HL-60/S4 treated with phorbol 12-myristate 13-acetate at 8.2 ng/mL for 4 days and 3 days (cell line): ENCODE results near the gene CCDC167.
"Not testable (repeated sequence)": the region's sequence is repeated elsewhere in the genome, so short reads cannot be mapped to it uniquely, and the experiment has no call there.

Experiments
- in situ Hi-C: fragments of 300-500 bp; cut with MboI; formaldehyde crosslinking; loops from 2 replicates; pipeline ENCODE4 v1.15.0; 2022; ENCODE audit warnings: low sequenced_read_pairs

CCDC167 gene

DNA sequence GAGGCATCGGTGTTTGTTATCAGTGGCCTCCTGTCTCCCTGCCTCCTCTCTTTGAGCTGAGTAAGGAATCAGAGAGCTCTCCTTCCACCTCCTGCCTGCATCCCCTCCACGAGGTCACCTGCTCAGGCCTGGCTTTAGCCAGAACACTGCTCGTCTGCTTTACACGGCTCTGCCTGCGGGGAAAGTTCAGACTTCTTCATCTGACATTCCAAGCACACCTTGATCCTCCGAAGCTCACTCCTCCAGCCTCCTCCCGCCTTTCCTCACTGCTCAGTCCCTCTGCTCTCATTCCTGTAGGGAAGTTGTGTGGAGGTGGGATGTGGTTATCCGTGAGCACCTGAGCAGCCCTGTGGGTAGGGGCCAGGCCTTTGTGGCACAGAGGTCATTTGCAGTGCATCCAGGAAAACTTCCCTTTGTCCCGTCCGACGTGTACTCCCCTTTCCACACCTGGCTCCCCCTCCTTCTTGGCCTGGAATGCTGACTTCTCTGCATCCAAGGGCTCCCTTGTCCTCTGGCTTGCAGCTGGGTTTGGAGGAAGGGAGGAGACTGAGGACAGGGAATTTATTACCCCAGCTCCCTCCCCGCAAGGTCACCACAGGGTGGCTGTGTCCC is 12.8 kb upstream of the CCDC167 start:
- in situ Hi-C loops: no loop called here

DNA sequence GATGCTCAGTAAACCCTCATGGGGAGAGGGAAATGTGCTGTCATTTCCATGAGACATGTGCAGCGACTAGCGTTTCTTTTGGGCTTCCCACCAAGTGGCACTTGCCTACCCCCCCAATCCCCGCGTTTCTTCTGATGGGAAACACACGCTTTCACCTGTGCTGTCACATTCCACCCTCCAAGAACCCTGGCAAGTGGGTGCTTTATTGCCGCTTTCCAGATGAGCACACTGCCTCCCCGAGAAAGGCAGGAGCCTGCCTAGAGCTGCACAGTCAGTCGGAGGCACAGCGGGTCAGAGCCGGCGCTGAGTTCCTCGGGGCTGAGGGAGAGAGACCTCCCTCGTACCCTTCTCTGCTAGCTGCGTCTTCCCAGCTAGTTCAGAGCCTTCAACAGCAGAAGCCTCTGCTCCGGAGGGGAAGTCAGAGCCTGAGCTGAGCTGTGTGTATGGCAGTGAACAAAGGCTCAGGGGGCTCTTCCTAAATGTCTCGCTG is 12.3 kb upstream of the CCDC167 start:
- in situ Hi-C loops: no loop called here

DNA sequence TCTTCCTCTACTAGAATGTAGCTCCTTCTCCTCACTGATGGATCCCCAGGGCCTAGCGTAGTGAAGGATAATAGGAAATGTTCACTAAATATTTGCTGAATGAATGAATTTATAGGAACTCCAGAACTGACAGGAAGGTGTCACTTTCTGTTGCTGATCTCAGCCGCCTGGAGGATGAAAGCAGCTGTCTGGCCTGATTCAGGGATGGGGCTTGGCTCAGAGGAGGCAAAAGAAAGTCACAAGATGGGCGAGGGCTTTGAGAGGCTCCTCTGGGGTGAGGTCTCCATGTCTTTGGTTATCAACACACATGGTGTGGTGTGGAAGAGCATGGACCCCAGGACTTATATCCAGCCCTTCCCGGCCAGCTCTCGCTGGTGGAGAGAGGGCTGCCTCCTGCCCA is 11.5 kb upstream of the CCDC167 start:
- in situ Hi-C loops: no loop called here

DNA sequence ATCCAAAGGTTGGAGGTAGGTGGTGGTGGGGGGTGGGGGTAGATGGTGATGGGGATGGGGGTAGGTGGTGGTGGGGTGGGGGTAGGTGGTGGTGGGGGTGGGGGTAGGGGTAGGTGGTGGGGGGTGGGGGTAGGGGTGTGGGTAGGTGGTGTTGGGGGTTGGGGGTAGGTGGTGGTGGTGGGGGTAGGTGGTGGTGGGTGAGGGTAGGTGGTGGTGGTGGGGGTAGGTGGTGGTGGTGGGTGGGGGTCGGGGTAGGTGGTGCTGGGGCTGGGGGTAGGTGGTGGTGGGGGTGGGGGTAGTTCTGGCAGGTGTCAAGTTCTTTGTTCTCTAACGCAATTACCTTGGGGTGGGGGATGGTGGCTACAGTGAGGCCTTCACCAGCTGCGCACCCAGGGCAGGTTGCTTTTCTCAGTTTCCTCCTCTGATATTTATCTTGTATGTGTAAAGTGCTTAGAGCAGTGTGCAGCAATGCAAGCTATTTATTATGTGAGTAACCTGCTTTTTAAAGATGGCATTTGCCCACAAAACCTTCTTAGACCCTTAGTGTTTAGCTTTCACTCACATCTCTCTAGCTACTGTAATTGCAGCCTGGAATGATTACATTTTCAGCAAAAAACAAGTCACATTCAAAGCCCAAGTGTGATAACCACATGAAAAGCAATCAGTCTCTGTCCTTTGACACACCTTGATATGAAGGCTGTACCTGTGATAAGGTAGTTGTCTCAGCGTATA is 8.2 kb upstream of the CCDC167 start:
- in situ Hi-C loops: no loop called here

DNA sequence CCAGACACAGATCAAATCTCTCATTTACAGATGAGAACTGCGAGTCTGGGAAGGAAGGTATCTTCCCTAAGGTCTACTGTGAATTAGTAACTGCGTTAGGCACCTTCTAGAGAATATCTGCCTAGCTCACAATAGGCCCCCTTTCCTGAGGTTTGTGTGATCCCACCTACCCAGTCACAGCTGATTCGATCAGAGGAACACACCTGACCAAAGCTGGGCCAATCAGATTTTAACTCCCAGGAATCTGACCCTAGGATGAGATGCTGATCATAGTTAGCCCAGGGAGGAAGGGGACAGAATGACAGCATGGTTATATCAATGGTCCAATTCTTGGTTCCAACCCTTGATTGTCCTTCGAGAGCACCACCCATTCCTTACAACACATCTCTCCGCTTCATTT is 7.4 kb upstream of the CCDC167 start:
- in situ Hi-C loops: no loop called here

DNA sequence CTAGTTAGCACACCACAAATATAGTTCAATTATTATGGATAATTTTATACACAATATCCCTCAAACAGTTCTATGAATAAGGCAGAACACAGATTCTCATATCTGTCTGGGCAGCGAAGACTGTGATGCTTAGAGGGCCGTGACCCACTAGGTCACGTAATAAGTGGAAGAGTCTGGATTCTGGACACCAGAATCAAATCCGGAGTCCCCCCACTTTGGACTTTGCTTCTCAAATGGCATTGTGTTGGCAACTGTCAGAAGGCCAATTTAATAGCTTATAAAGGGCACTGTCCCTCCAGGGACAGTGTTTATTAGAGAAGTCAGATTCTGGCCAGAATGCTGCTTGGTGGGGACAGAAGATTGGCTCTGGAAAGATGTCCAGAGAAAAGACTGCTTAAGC is 6.8 kb upstream of the CCDC167 start:
- in situ Hi-C loops: no loop called here

DNA sequence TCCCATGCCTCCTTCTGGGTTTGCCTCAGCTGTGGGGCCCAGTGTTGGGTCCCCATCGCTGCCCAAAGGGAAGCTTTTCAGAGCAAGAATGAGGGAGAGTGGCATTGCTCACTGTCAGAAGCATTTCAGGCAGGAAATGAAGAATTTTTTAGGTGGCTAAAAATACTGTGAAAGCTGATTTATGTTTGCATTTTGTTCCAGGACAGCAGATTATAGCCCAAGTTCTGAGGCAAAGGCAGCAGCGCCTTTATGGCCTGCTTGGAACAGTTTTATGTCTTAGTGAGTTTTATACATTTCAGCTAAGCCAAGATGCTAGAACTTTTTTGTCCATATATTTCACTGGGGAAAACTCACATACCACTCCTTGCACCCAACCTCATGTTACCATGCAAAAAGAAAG is 4.3 kb upstream of the CCDC167 start:
- in situ Hi-C loops: no loop called here

DNA sequence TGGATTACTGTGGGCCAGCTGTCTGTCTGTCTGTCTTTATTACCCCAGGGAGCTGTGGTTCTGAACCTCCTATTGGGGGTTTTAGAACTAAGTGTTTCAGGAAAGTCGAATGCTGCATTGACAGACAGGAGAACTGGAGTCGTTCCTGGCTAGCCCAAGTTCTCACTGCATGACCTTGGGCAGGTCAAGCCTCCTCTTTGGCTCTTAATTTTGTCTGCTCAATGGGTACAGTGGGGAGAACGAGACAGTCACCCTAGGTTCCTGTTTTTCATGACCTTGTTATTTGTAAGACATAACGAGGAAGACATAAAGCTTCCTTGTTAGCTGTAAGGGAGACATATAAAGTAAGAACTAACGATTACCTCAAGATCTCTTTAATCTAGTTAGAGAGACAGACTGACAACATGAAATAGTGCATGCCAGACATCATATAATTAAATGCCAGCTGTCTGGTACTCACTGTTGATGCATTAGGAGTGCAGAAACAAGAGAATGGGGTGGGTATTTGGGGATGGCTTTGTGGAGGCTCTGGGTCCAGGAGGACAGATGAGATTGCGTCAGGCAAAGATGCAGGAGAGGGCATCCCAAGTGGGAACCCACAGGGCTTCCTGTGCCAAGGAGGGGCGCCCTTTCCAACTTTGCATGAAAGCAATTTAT is 3.7 kb upstream of the CCDC167 start:
- in situ Hi-C loops: no loop called here

DNA sequence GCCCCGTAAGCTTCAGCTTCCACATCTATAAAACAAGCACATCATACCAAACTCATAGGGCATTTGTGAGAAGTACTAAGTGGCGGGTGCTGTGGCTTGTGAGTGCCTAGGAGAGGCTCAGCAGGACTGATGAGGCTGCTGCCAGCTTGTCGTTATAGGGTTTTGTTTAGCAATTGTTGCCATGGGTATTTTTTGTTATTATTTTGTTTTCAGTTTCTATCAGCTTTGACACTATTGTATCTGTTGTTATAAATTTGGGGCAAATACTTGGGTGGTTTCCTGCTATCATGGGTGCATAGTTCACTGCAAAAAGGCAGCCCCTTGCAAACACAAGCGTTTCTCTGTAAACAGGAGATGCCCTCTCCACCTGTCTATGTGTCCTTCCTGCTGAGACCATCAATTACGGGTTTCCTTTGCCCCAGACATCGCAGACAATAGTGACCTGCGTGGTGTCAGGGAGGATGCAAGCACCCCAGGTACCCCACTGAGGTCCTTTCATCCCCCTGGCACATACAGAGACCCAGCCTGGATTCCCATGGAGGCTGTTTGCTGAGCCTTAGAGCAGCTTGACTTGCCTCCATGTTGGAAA is 3.1 kb upstream of the CCDC167 start:
- in situ Hi-C loops: no loop called here

DNA sequence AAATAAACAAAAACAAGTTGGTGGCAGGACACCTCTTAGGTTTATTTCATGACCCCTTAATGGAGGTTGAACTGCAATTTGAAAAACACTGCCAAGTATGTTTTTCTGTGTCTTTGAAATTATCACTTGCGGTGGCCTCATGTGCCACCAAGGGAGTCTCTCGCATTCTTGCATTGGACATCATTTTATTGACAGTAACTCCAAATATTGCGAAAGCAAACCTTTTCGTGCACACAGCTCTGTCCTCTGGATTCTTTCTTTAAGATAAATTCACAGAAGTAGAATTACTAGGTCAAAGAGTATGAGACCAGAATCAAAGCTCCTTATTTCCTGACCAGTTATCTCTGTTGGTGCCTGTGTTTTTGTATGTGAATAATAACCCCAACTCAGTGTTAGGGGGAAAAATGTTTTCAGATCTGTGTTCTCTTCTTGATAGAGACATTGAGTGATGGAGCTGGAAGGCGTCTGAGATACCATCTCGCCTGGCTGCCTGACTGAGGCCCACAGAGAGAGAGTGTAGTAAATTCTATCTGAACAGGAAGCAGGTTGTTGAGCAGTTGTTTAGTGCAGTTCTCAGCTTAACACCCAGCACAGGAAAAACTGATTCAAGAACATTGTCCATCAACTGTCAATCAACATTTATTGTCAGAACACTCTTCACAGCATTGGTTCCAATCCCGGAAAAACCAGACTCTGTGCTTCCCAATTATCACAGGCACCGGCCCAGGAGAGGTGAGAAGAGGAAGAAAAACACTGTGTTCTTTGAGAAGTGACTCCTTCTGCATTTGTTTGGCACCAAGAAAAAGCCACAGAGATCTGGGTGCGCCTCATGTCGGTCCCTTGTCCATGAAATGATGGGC is 2.2 kb upstream of the CCDC167 start:
- in situ Hi-C loops: no loop called here

DNA sequence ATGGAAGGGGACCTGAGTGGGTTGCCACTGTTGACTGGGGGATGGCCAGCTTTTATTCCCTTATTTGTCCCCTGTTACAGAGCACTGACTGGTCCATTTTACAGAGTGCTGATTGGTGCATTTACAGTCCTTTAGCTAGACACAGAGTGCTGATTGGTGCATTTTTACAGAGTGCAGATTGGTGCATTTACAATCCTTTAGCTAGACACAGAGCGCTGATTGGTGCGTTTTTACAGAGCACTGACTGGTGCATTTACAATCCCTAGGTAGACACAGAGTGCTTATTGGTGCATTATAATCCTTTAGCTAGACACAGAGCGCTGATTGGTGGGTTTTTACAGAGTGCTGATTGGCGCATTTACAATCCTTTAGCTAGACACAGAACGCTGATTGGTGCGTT is 1.2 kb upstream of the CCDC167 start:
- in situ Hi-C loops: not testable (repeated sequence)

DNA sequence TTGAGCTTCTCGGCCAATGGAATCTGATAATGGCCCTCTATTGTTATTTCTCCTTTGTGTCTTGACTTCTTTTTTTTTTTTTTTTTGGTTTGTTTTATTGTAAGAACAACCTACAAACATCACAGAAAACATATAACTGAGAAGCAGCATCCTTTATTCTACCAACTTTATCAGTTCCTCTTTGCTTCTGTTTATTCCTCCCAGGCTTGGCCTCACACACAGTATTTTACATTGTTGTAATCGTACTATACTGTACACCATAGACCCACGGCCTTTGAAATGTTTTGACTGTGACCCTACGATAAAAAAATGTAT is 558 bp upstream of the CCDC167 start:
- in situ Hi-C loops: no loop called here

DNA sequence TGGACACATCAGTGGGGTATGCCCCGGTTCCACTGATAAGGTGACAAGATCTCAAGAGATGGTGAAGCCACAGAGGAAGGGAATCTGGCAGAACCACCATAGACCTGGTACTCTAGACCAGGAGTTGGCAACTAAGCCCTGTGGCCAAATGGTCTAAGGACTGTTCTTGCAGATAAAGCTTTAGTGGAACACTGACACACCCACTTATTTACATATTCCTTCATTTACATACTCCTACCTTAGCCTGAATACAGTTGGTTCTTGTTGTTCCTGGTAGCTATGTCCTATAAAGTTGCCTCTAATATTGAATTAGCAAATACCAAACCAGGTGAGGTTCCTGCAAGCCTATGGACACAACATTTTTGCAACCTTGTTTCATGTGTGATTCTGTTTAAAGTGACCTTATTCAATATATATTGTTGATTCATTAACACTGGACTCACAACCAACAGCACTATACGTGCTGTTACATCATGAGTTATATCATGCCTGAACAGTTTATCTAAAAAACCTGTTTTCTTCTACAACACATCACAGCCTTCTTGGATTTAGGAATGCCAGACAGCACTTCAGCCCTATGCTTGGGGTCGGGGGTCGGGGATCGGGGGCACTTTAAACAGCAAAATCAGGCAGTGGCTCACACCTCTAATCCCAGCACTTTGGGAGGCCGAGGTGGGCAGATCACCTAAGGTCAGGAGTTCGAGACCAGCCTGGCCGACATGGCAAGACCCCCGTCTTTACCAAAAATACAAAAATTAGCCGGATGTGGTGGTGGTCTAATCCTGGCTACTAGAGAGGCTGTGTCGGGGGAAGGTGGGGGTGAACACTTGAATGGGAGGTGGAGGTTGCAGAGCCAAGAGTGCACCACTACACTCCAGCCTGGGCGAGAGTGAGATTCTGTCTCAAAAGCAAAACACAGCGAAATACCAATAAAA is 2.5 kb downstream of the CCDC167 start:
- in situ Hi-C loops: no loop called here

DNA sequence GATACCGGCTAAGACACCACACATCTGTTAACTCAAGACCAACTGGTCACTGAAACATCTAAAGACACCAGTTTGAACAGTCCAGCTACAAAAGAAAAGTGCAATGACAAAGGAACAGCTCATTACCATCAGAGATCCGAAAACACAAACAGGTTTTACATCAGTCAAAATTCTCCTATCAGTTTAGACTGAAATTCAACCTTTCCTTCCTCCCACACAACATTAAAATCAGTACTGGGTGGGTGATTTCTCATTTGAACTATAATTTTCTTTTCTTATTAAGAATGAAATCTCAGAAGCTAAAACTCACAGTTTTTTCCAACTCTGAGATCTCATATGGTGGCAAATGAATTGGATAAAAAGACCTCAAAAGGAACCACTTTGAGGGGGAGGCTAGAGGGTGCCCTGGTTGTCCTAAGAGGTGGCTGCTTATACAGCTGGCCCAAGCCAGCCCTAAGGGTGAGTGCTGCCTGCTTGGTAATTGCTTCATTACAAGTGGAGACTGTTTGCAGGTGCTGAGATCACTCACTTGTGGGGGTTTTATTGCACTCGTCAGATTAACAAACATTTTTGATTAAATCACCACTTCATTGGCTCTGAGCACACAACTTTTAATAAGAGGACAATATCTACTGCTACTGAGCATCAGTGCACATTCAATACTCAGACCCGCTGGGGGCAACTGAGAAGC is 4.3 kb downstream of the CCDC167 start:
- in situ Hi-C loops: no loop called here

DNA sequence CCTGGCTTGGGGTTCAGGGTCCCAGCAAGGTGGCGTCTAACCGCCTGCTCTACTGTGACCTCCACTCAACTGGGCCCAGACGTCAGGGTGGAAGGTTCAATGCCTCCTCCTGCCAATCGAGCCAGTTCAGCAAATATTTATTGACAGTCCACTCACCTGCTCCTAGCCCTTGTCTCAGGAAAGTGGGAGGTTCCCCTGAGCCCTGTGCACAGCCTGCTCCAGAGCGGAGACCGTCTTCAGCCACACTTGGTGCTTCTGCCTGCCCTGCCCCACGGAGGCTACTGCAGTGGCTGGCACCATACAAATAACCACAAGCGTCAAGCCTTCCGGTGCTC is 6.1 kb downstream of the CCDC167 start:
- in situ Hi-C loops: no loop called here

DNA sequence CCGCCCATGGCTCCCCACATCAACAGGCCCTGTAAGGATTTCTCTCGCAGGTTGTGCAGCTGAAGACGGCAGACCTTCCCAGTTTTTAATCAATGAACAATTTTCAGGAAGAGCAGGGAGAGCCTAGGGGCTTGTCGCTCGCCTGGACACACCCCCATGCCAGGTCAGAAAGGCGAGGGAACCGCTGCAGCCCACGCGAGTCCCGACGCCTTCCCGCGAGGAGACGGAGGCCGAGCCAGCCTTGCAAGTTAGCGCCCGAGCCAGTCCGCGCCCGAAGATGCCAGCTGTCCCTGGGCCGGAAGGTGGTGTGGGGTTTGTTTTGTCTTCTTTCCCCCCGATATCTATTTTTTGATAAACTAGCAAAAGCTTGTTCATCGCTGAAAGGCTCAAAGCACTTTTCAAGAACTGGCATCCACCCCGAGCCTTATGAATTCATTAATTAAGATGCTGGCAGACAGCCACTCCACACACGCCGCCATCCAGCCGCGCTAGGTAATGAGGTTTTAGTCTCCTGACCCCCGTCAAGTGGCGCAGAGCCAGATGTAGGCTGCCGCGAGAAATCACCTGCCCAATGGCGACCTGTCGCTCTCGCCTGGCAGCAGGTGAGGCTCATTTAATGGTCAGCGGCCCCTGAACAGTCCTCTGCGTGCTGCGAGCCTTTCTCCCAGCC is 6.6 kb downstream of the CCDC167 start:
- in situ Hi-C loops: no loop called here

DNA sequence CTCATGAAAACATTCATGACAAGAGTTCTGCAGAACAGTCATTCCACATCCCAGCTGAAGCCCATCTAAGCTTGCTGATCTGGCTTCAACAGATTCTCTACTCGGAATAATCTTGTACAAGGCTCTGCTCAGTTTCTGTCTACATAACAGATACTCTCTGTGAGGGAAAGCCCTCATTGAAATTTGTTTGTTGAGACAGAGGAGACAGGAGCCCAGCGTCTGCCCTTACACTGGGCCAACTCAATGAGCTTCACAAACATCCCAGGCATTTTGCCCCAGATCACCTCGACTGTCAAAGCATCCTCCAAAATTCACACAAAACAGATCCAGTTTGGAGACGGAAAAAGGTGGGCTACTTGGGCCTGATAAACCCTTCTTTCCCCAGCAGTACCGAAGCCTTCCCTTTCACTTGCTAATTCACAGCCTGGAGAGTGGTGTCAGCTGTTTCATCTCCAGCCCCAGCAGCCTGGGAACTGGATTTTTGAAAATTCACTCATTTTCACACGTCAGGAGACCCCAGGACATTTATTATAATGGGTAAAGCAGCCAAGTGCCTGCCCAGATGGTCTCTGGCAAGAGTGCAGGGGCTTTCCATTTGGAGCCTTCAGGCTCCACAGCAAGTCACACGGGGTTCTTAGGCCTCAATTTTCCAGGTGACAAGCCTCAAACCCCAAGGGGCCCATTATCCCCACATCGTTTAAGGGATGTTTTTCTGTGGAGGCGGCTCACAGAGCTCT is 7.3 kb downstream of the CCDC167 start:
- in situ Hi-C loops: no loop called here

DNA sequence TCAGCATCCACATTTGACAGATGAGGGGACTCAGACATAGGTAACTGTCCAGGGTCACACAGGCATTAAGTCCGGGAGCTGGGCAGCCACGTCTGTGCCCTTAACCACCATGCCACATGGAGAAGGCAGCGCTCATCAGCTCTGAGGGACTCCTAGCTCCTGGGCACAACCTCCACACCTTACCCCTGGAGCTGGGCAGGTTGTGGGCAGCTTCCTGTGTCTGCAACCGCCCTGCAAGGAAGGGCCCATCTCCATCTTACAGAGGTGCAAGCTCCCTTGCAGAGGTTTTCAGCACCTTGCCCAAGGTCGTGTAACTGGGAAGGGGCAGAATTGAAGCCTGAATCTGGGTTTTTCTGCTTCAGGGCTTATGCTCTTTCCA is 7.9 kb downstream of the CCDC167 start:
- in situ Hi-C loops: no loop called here
